TTC549 (cell line): Measurements from ENCODE around the gene CLEC1B.
"Not testable (repeated sequence)": the region's sequence is repeated elsewhere in the genome, so short reads cannot be mapped to it uniquely, and the experiment has no call there.

Experiments used
- FAIRE-seq: peaks from 2 replicates; lab custom pipeline; 2012; peaks lifted over from hg19 to GRCh38; lab: Jason Lieb, UNC

Gene CLEC1B

GRCh38 chr12:9974731-9975130, 24.2 kb downstream of the CLEC1B start:
- FAIRE-seq, result not testable (repeated sequence)

- FAIRE-seq, result no peak
Measured at GRCh38 chr12:9973949-9974348, 25.0 kb downstream of the CLEC1B start.

GRCh38 chr12:9971181-9971580, 27.7 kb downstream of the CLEC1B start, which contains the start of gene CLEC12A:
TSS of gene CLEC12A (plus strand) at chr12:9971409. CDS start at chr12:9971597, 188 bp downstream.
- no peak for FAIRE-seq

GRCh38 chr12:9969673-9970072, 29.2 kb downstream of the CLEC1B start:
- FAIRE-seq, result no peak

GRCh38 chr12:9961901-9962300, 37.0 kb downstream of the CLEC1B start:
- FAIRE-seq, result no peak

GRCh38 chr12:9961106-9961505, 37.8 kb downstream of the CLEC1B start:
- FAIRE-seq, result no peak

GRCh38 chr12:9960590-9960989, 38.3 kb downstream of the CLEC1B start:
- FAIRE-seq, result no peak

- FAIRE-seq, result no peak
Measured at GRCh38 chr12:9957834-9958233, 41.1 kb downstream of the CLEC1B start.

- not testable (repeated sequence) for FAIRE-seq
Measured at GRCh38 chr12:9952954-9953729, 45.8 kb downstream of the CLEC1B start.

GRCh38 chr12:9951026-9951675, 47.8 kb downstream of the CLEC1B start:
- FAIRE-seq, result no peak

GRCh38 chr12:9948606-9949296, 50.2 kb downstream of the CLEC1B start:
- FAIRE-seq, result no peak

GRCh38 chr12:9947674-9948073, 51.2 kb downstream of the CLEC1B start:
- no peak for FAIRE-seq

GRCh38 chr12:9944391-9944790, 54.5 kb downstream of the CLEC1B start:
- no peak for FAIRE-seq

- FAIRE-seq, result no peak
Measured at GRCh38 chr12:9943240-9943639, 55.7 kb downstream of the CLEC1B start.
